H54 (cell line): Measurements from ENCODE around the gene FCHSD1.

ENCODE experiments used
- DNase-seq: peaks from one replicate; pipeline ENCODE4 v3.0.0; 2011; ENCODE audit warnings: low spot score, mixed read lengths; ENCODE audit not compliant: insufficient read length
- FAIRE-seq: peaks from 3 replicates; lab custom pipeline; 2011; peaks lifted over from hg19 to GRCh38; lab: Jason Lieb, UNC
- POLR2A ChIP-seq: IDR thresholded peaks from 2 replicates; pipeline ENCODE4 v1.6.1; 2011; ENCODE audit warnings: low read depth, mild to moderate bottlenecking, low read length

FCHSD1 gene

GRCh38 chr5:141608557-141608956 is 42.7 kb downstream of the FCHSD1 start:
- FAIRE-seq (no peak), DNase-seq (no peak)
- no peak for TF ChIP-seq POLR2A

GRCh38 chr5:141608046-141608445 is 43.2 kb downstream of the FCHSD1 start:
- FAIRE-seq = no peak
- no peak for DNase-seq
- no peak for TF ChIP-seq POLR2A

GRCh38 chr5:141605523-141606277 is 45.5 kb downstream of the FCHSD1 start:
- DNase-seq = no peak
- FAIRE-seq = no peak

GRCh38 chr5:141603923-141604717 is 47.1 kb downstream of the FCHSD1 start:
- peak; percentile 63 for DNase-seq
- peak; percentile 99 for FAIRE-seq
- no peak for TF ChIP-seq POLR2A

More at GRCh38 chr5:141605523-141606277, 45.5 kb downstream of the FCHSD1 start:
- no peak for TF ChIP-seq POLR2A

GRCh38 chr5:141602606-141603005 is 48.6 kb downstream of the FCHSD1 start:
- DNase-seq (no peak), FAIRE-seq (no peak)
- TF ChIP-seq POLR2A = no peak

- no peak for TF ChIP-seq POLR2A
- FAIRE-seq (no peak), DNase-seq (no peak)
These were observed 52.5 kb downstream of the FCHSD1 start for GRCh38 chr5:141598391-141599345.

- no peak for FAIRE-seq
- TF ChIP-seq POLR2A = no peak
- no peak for DNase-seq
These were observed 53.4 kb downstream of the FCHSD1 start for GRCh38 chr5:141597814-141598213.

- DNase-seq = no peak
- TF ChIP-seq POLR2A = no peak
- no peak for FAIRE-seq
These were observed 53.8 kb downstream of the FCHSD1 start for GRCh38 chr5:141597394-141597793.

GRCh38 chr5:141596867-141597266 is 54.4 kb downstream of the FCHSD1 start:
- FAIRE-seq (no peak), DNase-seq (no peak)
- TF ChIP-seq POLR2A = no peak

GRCh38 chr5:141590127-141590526 is 61.1 kb downstream of the FCHSD1 start:
- FAIRE-seq (no peak), DNase-seq (no peak)
- no peak for TF ChIP-seq POLR2A
